ENCODE results near the gene PLPP3.

DNA sequence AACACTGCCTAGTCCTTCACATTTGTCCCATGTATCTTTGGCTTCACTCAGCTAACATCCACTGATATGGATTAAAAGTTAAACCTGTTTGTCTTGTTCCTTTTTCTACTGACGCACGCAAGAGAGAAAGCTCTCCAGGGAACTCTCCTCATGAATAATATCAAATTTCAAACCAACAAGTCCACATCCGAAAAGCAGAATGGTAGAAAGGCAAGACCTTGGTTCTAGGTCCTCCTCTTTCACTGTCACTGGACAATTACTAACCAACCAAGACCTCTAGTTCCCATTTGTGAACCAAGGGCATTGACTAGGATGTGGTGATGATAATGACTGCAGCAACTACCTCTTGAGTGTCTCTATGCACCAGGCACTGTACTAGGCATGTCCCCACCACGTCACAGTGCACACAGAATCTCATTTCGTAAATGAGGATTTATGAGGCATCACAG is 8.4 kb downstream of the PLPP3 start:
- TF ChIP-seq ZNF274 (IDR thresholded peaks at IDR 0.05; ENCODE audit: low read depth, low read length) (no peak), SUZ12 (IDR thresholded peaks at IDR 0.05; ENCODE audit: extremely low read depth, insufficient read depth, insufficient read length) (no peak), YY1 (IDR thresholded peaks at IDR 0.05; ENCODE audit: insufficient read depth, insufficient read length) (no peak)

Data from NT2/D1 (cell line).